ENCODE data around the gene TM9SF3.

GRCh38 chr10:96529634-96530279, 57.1 kb downstream of the TM9SF3 start:
- no peak for TF ChIP-seq EZH2phosphoT487 (IDR thresholded peaks at IDR 0.05; ENCODE audit: unreplicated experiment)
- no peak for TF ChIP-seq REST (IDR thresholded peaks at IDR 0.05; ENCODE audit: unreplicated experiment)
- TF ChIP-seq, protein P1, sequence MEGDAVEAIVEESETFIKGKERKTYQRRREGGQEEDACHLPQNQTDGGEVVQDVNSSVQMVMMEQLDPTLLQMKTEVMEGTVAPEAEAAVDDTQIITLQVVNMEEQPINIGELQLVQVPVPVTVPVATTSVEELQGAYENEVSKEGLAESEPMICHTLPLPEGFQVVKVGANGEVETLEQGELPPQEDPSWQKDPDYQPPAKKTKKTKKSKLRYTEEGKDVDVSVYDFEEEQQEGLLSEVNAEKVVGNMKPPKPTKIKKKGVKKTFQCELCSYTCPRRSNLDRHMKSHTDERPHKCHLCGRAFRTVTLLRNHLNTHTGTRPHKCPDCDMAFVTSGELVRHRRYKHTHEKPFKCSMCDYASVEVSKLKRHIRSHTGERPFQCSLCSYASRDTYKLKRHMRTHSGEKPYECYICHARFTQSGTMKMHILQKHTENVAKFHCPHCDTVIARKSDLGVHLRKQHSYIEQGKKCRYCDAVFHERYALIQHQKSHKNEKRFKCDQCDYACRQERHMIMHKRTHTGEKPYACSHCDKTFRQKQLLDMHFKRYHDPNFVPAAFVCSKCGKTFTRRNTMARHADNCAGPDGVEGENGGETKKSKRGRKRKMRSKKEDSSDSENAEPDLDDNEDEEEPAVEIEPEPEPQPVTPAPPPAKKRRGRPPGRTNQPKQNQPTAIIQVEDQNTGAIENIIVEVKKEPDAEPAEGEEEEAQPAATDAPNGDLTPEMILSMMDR (conservative IDR thresholded peaks at IDR 0.05; ENCODE audit: low read depth in 2 of 2), result no peak
- no peak for TF ChIP-seq ZNF462 (CRISPR knock-in tag; IDR thresholded peaks at IDR 0.05)
- TF ChIP-seq EZH2 (IDR thresholded peaks at IDR 0.05; ENCODE audit: low read depth, unreplicated experiment), result no peak
- TF ChIP-seq NANOG (IDR thresholded peaks at IDR 0.05; ENCODE audit: borderline replicate concordance), result no peak
- TF ChIP-seq STAT1 (IDR thresholded peaks at IDR 0.05; ENCODE audit: unreplicated experiment), result no peak

Measured in GM23338 (cell line).